Stimulated activated CD4-positive, alpha-beta T cell treated with anti-CD3 and anti-CD28 coated beads, Interleukin-4, amount 100 ng/mL, for 1 hour (primary cell): ENCODE measurements around the gene ZNF407.

Experiments used
- DNase-seq: peaks from one replicate; pipeline ENCODE4 v3.0.0-alpha.2; 2020

The ZNF407 gene

DNA sequence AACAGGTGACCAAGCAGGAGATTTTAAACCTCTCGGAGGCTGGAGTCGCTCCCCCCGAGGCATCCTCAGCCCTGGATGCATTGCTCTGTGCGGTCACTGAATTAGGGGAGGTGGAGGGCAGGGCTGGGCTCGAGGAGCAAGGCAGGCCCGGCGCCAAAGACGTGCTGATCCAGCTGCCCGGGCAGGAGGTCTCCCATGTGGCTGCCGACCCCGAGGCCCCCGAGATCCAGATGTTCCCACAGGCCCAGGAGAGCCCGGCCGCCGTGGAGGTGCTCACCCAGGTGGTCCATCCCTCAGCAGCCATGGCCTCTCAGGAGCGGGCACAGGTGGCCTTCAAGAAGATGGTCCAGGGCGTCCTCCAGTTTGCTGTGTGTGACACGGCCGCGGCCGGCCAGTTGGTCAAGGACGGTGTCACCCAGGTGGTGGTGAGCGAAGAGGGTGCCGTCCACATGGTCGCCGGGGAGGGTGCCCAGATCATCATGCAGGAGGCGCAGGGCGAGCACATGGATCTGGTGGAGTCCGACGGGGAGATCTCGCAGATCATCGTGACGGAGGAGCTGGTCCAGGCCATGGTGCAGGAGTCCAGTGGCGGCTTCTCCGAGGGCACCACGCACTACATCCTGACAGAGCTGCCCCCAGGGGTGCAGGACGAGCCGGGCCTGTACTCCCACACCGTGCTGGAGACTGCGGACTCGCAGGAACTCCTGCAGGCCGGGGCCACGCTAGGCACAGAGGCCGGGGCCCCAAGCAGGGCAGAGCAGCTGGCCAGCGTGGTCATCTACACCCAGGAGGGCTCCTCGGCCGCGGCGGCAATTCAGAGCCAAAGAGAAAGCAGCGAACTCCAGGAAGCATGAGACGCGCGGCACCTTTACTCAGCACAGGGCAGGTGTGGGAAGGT, 466.2 kb downstream of the ZNF407 start:
- no peak for DNase-seq

DNA sequence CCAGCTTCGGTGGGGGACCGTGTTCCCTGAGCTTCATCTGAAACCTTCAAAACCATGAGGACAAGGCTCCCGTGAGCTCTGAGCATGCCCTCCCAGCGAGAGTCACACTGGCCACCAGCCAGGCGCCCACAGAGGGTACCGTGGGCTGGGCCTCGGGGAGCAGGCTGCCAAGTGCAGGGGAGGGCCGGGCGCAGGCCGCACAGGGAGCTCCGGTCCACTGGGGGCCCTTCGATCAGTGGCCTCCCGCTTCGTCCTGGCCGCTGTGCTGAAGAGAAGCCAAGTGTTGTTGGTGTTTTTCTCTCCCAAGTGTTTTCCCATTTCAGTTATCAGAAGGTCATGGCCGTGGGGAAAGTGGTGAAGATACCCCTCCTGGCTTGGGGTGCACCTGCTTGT, 466.8 kb downstream of the ZNF407 start:
- no peak for DNase-seq

DNA sequence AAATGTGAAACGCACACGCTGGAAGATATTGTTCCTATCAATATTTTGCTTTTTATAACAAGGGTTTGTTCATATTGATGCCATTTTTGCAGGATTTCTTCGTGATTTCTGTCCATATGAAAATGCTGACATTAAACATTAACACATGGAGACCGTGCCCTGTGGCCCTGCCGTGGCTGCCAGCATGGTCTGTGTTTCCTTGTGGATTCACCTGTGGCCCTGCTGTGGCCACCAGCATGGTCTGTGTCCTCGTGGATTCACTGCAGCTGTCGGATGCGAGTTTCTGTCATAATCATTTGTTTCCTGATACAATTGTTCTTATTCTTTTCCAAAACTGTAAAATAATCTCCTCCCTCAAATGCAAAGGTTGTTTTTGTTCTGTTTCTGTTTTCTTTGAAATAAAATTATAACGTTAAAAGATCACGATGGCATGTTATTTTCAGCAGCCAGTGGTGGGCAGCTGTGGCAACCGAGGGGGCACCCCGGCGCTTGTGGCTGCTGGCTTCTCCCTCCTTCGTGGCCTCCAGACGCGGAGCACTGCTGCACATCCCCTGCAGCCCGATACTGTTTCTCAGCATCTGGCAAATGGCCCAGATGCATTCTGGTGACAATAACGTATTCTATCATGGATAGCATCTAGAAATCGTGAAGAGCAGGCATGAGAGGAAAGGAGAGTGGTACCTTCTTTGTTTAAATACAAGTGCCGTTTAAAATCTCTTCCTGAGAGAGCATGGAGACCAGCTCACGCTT, 467.8 kb downstream of the ZNF407 start:
- no peak for DNase-seq

DNA sequence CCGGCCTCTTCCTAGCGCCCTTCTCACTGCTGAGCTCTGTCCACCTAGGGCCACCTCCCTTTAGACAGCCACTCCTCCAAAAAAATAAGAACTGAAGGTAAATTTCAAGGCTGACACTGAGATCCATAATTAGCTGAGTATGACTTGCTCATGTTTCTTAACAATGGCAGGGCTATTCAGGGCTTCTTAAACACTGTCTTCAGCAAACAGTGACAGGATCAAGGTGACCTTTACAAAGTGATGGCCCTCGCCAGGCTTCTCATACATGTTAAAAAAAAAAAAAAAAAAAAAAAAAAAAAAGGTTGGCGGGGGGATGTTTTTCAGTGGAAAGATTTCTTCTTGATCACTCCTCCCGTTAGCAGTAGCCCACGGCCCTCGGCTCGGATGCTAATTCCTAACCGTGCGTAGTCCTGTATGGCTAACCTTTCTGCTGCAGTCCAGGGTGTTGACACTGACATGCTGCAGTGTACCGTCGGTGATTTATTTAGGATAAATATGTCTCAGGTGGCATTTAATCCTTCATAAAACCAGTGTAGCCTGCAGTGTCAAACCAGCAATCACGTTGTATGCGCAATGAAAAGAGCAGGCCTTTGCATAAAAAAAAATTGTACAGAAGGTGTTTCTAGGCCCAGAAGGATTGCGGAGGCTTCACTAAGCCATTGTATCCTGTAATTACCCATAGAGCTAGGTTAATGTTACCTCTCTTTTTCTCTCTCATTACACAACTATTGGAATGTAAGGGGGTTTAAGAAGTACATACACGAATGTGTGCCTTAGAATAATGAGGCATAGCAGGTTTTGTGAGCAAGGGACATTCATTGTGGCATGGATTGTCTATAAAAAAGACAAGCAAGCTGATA, 468.6 kb downstream of the ZNF407 start:
- DNase-seq: no peak

DNA sequence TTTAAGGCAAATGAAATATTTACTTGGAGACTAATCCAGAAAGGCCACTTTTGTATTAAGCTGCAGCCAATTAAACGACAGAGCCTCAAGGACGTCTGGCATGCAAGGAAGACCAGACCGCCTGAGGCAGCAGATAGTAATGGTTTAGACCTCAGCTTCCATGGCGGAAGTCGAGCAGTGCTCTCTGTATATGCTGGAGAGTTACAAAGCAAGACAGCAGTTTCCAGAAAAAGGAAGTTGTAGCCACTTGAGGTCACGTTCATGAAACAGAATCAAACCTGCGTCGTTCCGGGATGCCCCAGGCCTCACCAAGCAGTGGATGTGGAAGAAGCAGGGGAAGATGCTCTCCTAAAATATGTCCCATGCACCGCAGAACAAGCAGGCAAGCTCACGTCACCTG, 469.3 kb downstream of the ZNF407 start:
- no peak for DNase-seq

DNA sequence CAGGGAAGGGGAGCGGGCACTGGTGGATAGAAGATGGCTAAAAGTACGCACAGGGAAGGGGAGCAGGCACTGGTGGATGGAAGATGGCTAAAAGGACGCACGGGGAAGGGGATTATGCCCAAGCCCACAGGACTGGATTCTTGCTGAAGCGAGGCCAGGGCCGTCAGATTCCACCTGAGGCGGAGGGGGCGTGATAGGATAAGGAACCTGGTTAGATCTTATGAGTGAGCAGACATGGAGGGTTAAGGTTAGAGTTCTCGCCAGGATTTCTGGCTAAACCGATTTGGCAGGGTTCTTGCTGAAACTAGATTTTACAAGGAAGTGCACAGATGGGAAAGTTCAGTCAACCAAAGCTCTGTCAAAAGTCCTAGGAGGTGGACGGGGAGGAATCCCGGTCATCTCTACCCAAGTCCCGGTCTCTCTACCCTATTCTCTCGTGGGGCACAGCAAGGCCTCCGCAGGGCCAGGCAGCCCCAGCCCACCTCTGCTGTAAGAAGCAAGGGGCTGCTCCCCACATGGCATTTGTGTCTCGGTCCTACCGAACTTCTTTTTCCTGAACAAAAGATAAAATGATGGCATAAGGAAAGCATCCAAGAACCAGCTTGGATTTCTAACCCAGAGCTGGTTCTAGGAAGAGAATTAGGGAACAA, 470.5 kb downstream of the ZNF407 start:
- DNase-seq: no peak

DNA sequence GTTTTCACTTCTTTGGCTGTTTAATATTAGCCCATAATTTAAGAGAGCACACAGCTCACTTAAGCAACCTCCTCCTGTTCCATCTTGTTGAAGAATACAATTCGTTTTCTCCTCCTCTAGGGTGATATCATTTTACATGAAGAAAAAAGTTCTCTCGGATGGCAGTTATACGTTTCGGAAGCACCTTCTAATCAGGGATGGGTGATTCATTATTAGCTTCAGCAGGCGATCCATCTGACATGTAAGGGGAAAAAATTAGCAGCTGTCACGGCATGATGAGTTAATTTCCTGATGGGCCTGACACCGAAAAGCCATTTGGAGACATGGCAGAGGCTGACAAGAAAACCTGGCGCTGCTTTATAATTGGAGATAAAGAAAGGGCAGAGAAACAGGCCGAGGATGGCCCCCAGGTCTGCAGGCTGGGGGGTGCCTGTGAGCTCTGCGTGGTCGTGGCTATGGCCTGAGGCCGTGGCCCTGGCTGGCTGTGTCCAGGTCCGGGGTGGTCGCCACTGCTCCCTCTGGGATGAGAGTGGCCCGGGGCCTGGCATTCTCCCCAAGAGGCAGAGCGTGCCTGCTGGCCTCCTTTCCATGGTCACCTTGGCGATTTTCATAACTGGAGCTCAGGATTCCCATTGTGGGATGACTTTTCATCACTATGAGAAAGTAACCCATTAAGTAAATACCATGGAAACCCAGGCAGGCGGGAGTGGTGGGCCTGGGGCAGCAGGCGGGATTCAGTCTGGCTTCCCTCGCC, 471.2 kb downstream of the ZNF407 start:
- DNase-seq: no peak

DNA sequence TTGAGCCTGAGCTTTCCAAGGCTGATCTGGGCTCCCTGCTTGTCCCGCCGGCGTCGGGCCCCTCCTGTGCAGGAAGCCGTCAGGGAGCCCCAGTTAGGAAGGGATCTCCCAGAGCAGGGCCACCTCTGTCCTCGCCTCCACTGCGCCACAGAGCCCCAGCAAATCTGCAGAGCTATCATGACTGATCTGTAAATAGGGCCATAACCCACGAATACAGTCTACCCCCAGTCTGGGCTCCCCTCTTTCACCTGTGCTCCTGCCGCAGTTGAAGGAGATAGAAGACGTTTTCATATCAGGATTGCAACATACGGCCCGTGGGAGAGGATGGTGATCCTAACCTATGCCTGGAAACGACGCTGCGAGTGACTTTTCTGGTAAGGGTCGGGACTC, 472.6 kb downstream of the ZNF407 start:
- DNase-seq: no peak

DNA sequence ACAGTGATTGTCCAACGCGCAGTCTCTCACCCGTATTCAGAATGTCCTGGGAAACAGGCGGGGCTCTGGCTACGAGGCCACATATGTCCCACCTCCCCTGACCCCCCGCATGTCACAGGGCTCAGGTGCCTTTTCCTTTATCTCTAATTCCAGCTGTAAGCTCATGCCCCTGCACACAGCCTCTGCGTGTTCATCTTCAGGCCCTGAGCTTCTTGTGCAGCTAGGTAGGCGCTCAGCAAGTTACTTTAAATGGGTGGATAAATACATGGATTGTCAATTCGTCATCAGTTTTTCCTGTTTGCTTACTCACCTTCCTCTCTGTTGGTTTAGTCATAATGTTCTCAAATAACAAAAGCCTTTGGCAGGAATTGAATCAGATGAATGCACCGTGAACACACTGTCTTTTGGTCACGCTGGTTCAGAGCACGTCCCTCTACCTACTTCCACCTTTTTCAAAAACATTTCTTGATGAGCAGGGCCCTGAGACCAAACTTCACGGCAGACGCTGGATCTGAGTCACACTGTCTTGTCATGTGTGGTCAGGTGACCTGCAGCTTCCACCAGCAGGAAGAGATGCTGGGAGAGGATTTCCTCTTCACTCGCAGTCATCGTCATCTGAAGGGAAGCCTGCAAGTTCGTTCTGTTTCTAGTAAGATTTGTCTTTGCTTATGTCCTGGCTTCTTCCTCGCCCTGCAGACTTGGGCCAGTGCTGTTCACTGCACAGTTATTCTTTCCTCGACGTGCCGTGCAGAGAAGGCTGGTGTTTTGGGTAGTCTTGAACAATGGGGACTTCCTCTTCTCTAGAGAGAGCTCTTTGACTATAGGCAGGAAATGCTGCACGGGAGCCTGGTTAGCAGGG, 473.2 kb downstream of the ZNF407 start:
- peak; percentile 58 for DNase-seq

DNA sequence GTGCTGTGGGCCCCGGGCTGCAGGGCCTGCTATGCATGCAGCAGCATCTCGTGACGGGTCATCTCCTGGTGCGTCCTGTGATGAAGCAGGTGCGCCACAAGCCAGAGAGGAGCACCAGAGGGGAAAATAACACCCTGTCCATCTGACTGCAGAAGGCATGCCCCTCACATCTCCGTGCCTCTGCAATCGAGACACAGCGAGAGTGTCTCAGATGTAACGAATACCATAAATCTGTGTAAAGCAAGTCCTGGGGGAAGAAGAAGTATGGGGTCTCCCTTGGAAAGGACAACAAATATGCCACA, 473.8 kb downstream of the ZNF407 start:
- no peak for DNase-seq

DNA sequence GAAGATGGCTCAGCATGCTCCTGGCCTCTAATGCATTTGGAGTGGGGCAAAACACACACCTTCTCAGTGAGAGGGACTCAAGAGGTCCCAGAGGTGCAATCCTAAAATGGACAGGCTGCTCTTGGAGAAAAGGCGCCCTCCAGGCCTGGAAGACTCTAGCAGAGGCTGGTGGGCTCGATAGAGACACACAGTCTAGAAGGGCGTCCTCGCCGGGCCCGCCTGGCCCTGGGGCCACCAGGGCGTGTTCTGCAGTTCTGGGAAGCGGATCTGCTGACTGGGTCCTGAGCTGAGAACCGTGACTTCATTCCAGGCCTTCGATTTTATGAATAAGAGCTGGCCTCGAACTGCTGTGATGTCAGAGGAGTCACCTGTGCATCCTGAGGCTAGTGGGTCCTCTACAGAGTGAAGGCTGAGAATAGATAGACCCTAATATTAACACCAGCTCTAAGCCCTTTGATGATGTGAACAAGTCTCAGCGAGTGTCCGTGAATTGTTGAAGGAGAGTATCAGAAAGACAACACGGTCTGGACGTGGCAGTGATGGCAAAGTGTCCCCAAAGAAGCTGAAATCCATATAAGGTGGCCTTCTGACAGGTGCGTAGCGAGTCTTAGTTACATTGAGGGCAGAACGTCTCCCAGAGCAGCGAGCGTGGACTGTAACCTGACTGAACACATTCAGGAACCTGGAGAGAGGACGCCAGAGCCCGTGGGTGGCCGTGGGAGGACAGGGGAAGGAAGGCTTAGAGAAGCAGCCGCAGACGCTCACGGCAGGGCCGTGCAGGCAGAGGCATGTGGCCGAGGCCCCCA, 474.4 kb downstream of the ZNF407 start:
- DNase-seq: no peak

DNA sequence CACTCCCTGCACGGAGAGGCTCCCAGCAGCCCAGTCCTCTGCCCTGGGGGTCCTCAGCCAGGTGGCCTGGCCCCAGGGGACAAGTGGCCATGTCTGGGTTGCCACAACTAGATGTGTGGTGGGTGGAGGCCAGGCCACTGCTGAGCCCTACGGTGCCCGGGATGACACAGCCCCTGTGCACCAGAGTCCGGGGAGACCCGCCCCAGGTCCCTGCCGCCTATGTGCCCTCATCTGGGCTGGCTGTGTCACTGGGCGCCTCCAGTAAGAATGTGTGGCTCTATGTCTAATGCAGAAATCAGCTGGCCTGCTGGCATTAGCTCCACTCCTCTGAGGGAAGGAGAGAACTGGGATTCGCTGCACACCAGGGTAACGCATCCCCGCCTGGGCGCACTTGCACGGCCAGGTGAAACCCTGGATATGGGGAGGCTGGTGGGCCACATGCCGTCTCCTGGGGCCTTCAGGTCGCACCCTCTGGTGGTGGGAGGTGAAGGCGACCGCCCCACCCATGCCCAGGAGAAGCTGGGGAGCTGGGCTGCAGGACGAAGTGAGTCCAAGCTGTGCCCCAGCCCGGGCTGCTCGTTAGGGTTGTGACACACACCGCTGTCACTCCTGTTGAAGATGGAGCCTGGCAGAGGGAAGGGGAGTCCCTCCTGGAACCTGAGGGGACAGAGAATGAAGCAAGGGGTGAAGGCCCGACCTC, 475.2 kb downstream of the ZNF407 start:
- no peak for DNase-seq

DNA sequence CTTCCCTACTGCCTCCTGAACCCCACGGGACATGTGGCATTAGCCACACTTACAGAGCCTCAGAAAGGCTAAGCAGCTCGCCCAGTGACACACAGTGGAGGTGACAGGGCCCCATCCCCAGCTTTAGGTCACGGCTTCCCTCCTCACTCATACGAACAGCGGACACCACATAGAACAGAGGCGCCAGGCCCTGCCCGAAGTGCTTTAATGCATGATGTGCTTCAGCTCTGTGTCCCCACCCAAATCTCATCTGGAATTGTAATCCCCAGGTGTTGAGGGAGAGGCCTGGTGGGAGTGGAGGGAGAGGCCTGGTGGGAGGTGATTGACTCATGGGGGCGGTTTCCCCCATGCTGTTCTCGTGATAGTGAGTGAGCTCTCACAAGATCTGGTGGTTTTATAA, 476.0 kb downstream of the ZNF407 start:
- DNase-seq: no peak

DNA sequence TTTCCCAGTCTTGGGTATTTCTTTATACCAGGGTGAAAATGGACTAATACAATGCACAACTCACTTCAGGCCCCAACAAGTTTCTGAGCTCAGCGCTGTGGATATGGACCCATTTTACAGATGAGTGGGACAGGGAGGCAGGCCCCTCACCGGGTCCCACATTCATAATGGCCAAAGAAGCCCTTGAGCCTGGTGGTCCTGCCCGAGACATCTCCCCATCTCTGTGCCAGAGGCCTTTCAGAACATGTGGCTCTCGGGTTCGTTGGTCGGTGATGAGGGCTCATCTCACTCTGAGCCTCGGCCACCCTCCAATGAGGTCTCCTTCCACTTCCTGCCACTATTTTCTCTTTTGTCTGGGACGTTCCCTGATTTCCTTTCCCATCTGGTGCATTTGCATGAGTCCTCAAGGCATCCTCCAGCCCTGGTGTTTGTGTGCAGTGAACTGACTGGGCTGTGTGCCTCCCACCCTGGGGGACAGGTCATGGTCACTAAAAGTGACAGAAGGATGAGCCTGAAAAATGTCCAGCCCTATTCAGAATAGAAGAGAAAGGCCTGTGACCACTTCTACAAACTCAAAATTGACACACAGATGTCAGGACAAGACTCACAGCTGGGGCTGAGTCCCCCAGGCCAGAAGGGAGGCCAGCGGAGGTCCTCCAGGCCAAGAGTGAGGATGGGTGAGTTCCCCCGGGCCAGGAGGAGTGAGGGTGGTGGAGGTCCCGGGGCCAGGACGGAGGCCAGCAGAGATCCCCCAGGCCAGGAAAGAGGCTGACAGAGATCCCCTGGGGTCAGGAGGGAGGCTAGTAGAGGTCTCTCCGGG, 476.7 kb downstream of the ZNF407 start:
- no peak for DNase-seq

DNA sequence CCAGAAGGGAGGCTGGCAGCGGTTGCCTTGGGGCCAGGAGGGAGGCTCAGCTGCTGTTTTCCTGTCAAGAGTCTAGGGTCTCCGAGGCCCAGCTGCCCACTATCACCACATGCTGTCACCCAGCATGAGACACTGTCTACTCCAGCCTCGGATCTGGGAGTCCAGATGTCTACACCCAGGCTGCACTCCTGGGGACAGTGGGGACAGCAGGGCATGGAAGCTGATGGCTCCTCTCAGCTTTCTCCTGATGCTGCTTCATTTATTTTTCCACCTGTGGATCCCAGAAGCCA, 477.3 kb downstream of the ZNF407 start:
- DNase-seq: no peak

DNA sequence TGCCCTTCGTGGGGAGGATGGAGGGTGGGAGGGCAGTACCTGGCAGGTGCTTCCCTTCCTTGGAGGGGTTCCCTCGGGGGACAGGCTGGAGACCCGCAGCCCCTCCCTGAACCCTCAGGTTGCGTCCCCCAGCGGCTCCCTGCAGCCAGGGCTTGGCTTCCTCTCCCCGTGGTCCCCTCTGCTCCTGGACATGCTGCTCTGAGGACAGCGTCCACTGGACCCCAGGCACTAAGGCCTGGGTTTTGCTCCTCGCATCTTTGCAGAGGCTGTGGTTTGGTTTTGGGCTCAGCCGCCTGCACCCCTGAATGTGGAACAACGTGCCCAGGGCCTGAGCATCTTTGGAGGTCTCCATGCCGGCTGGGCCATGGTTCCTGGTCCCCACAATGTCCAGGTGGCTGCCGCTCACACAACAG, 477.8 kb downstream of the ZNF407 start:
- DNase-seq: no peak

DNA sequence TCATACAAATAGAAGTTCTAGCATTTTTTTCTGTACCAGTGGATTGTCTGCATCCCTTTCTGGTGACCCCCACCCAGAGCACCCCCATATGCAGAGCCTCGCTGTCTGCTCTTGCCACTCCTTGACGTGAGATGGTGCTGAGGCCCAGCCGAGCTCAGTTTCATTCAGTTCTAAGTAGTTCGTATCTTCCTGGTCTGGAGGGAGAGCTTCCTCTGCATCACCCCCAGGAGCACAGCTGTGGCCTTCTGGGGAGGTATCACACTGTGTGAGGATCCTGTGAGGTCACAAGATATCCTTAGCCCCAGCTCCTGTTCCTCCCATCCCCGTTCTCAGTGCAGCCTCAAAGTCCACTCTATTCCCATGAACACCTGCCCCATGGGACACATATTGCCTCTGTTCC, 478.6 kb downstream of the ZNF407 start:
- no peak for DNase-seq

DNA sequence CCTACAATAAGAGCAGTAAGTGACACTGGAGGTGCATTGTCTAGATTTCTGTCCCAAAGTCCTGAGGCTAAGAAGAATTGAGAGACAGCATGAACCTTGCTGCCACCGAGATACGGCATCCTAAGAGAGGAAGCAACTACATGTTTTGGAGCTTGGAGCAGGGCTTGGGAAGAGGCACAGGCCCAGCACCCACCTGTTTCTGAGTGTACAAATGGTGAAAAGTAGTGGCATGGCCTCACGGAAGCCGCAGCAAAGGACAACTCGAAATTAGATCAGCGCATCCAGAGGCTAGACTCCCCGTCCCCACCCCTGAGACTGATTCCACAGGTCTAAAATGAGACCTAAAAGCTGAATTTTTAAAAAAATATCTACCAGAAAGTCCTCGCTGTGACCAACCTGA, 483.8 kb downstream of the ZNF407 start:
- DNase-seq: no peak

DNA sequence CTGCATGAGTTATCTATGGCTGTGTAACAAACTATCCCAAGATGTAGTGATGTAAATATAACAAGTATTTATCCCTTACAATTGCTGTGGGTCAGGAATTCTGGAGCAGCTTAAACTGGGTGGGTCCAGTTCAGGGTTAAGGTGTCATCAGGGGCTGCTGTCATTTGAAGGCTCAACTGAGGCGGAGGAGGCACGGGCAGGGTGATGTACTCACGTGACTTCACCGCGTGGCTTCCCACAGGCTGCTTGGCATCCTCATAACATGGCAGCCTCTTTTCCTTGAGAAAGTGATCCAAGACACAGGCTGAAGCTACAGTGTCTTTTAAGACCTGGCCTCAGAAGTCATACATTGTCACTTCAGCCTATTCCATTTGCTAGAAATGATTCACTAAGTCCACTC, 485.5 kb downstream of the ZNF407 start:
- DNase-seq: no peak
